ENCODE results near the gene TEF. TPM values are rescaled to one million over a fixed set of nuclear protein-coding genes. Genes with fewer than 3 reads are reported as not detected.

The TEF gene
- total and polyA plus RNA-seq, 2 donors from 2014 or later: 19.4 to 34.9 TPM

DNA sequence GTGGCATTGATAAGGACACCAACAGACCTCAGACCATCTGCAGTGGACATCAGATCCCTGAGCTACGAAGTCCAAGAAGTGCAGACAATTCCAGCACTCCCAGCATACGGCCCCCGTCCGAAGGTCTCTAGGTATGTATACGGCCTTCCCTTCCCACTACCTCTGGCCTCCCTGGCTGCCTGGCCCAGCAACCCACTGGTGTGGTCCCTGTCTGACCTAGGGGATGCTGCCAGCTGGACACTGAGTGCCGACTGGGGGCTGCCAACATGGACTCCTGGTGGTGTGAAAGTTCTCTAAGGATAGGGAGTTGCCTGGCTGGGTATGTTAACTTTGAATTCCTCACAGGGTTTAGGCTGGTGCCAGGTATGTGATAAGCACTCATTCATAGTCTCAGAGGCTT is 17.5 kb upstream of the TEF start:
- Histone ChIP-seq H3K27me3 (ENCODE audit: control insufficient read depth, insufficient read depth, low read length) (no peaks in the 10 kb centered on the region), H3K4me1 (ENCODE audit: control insufficient read depth in 2 of 3, insufficient read depth in 2 of 3, low read depth in 1 of 3, low read length in 3 of 3) (peaks cover 0 to 33% (median 12%) of the 10 kb centered on the region in 3 donors), H3K4me3 (ENCODE audit: low read length in 3 of 3) (no peak overlapping the region), H3K9ac (ENCODE audit: low read length in 3 of 3) (no peak overlapping the region), H3K27ac (ENCODE audit: low read depth in 2 of 2, low read length in 2 of 2) (no peak overlapping the region), H3K9me3 (ENCODE audit: control insufficient read depth in 2 of 3, insufficient read depth in 1 of 3, low read length in 3 of 3) (no peaks in the 10 kb centered on the region), H3K36me3 (ENCODE audit: control insufficient read depth in 2 of 3, insufficient read depth in 3 of 3, low read length in 3 of 3) (no peaks in the 10 kb centered on the region)
- no peak for TF ChIP-seq CTCF (IDR thresholded peaks at IDR 0.05; ENCODE audit: borderline replicate concordance, extremely low read depth, insufficient read depth)
- FAIRE-seq: no peak
- intact Hi-C loops (cut with DNase I): no loop called here
- DNase-seq: no peak

GRCh38 chr22:41364955-41365354 is 16.8 kb upstream of the TEF start:
- no peaks in the 10 kb centered on the region for H3K36me3 ChIP-seq (ENCODE audit: control insufficient read depth in 2 of 3, insufficient read depth in 3 of 3, low read length in 3 of 3)
- FAIRE-seq (no peak), DNase-seq (no peak)
- intact Hi-C loops (cut with DNase I): no loop called here
- H3K27me3 ChIP-seq (ENCODE audit: control insufficient read depth, insufficient read depth, low read length): no peaks in the 10 kb centered on the region
- H3K4me3 ChIP-seq (ENCODE audit: low read length in 3 of 3): no peak overlapping the region
- no peak overlapping the region for H3K27ac ChIP-seq (ENCODE audit: low read depth in 2 of 2, low read length in 2 of 2)
- no peak for TF ChIP-seq CTCF (IDR thresholded peaks at IDR 0.05; ENCODE audit: borderline replicate concordance, extremely low read depth, insufficient read depth)
- H3K9ac ChIP-seq (ENCODE audit: low read length in 3 of 3): no peak overlapping the region
- H3K4me1 ChIP-seq (ENCODE audit: control insufficient read depth in 2 of 3, insufficient read depth in 2 of 3, low read depth in 1 of 3, low read length in 3 of 3): peaks cover 0 to 40% (median 18%) of the 10 kb centered on the region in 3 donors
- no peaks in the 10 kb centered on the region for H3K9me3 ChIP-seq (ENCODE audit: control insufficient read depth in 2 of 3, insufficient read depth in 1 of 3, low read length in 3 of 3)

GRCh38 chr22:41365425-41365824 is 16.3 kb upstream of the TEF start:
- H3K9ac ChIP-seq (ENCODE audit: low read length in 3 of 3): no peak overlapping the region
- DNase-seq (peak in 2 of 5 donors; percentile 27 to 34), FAIRE-seq (no peak)
- H3K36me3 ChIP-seq (ENCODE audit: control insufficient read depth in 2 of 3, insufficient read depth in 3 of 3, low read length in 3 of 3): no peaks in the 10 kb centered on the region
- no peak for TF ChIP-seq CTCF (IDR thresholded peaks at IDR 0.05; ENCODE audit: borderline replicate concordance, extremely low read depth, insufficient read depth)
- H3K4me3 ChIP-seq (ENCODE audit: low read length in 3 of 3): no peak overlapping the region
- H3K27me3 ChIP-seq (ENCODE audit: control insufficient read depth, insufficient read depth, low read length): no peaks in the 10 kb centered on the region
- intact Hi-C loops (cut with DNase I): no loop called here
- H3K27ac ChIP-seq (ENCODE audit: low read depth in 2 of 2, low read length in 2 of 2): peak overlapping the region in 1 of 2 donors; percentile 65
- peaks cover 0 to 40% (median 18%) of the 10 kb centered on the region in 3 donors for H3K4me1 ChIP-seq (ENCODE audit: control insufficient read depth in 2 of 3, insufficient read depth in 2 of 3, low read depth in 1 of 3, low read length in 3 of 3)
- no peaks in the 10 kb centered on the region for H3K9me3 ChIP-seq (ENCODE audit: control insufficient read depth in 2 of 3, insufficient read depth in 1 of 3, low read length in 3 of 3)

Measured in kidney (tissue), 14 donors.